ENCODE measurements around the gene TTLL13.

DNA sequence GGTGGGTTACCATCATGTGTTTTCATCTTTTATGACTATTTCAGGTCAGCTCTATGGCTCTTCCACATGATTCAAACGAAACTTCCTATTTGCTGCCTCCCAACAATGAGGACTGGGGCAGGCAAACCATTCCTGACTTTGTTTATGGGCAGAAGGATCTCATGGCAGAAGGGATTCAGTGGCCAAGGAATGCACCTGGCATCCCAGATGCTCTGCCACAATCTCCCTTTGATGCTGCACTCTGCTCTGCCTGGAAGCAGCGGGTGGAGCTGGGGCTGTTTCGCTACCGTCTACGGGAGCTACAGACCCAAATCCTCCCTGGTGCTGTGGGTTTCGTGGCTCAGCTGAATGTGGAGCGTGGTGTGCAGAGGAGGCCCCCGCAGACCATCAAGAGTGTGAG is 8.5 kb upstream of the TTLL13 start:
- TF ChIP-seq EP300 (IDR thresholded peaks at IDR 0.05) (no peak), POLR2A (IDR thresholded peaks at IDR 0.05) (no peak)

Measured in upper lobe of left lung (tissue), 4 donors.